Measurements from ENCODE around the gene ADAM10.
A peak's percentile ranks its signal among the peaks of the same experiment; 100 is the strongest.

ADAM10 gene

DNA sequence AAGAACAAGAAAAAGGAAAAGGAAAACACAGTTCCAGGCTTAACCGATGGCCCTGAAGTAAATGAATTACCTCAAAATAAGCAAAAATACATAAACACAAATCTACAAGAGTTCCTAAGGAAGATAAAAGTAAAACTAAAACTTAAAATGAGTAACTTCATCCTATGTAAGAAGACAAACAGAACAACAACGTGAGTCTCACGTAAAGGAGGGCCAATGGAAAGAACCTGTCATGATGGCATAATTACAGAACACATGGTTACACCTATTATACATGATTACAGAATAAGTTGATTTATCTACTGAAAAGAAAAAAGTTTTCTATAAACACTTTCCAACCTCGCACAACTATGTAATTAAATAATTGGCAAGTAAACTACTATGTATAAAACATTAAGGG, 42.1 kb downstream of the ADAM10 start:
- DNase-seq = no peak

DNA sequence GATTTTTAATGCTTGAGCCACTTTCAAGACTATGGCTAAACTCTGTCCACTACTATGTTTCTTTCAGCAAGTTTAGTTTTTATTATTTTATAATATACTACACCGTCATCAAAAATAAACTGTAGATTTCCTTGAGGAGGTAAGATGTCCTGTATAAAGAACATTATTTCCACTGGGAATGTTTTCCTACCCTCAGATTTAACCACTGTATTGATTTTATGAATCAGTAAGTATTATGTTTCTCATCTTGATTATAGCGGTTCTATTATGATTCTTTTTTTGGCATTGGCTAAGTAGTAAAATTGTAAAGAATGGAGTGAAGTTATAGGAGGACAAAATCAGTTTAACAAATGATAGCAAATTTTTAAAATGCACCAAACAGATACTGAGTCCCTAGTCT, 44.4 kb downstream of the ADAM10 start:
- no peak for DNase-seq

DNA sequence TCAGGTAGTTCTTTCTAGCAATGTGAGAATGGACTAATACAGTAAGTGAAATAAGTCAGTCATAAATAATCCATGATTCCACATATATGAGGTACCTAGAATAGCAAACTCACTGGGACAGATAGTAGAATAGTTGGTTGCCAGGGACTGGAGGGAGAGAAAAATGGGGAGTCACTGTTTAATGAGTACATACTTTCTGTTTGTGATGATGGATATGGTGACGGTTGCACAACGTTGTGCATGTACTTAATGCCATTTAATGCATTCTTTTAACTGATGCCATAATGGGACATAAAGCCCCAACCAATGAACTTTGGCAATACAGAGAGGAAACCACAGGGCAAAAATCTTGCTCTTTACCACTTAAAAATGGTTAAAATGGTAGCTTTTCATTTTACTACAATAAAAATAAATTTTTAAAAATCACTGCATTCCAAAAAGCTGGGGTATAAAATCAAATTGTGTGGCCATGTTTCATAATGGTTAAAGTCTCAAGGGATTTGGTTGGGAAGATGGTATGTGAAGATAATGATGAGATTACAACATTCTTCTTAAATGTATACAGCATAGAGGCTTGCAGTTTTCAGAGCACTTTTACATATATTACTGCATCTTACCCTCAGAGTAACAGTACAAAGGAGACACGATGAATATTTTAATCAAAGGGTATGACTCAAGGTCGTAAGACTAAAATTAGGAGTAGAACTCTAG, 45.2 kb downstream of the ADAM10 start:
- DNase-seq = no peak

DNA sequence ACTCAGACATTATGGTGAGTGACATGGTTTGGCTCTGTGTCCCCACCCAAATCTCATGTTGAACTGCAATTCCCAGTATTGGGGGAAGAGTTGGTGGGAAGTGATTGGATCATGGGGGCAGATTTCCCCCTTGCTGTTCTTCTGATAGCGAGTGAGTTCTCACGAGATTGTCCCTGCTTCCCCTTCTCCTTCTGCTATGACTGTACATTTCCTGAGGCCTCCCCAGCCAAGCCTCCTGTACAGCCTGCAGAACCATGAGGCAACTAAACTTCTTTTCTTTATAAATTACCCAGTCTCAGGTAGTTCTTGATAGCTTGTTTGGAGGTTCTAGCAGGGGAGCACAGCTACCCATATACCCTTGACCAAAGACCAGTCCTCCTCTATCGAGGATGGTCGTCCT, 45.9 kb downstream of the ADAM10 start:
- DNase-seq = peak; percentile 38

DNA sequence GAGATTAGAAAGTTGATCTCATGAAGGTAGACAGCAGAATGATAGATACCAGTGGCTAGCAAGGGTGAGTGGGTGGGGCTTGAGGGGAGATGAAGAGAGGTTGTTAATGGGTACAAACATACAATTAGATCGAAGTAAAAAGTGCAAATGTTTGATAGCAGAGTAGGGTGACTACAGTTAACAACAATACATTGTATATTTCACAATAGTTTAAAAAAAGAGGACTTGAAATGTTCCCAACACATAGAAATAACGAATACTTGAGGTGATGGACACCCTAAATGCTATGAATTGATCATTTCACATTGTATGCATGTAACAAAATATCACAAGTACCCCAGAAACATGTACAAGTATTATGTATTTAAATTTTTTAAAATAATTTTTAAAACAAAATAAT, 47.3 kb downstream of the ADAM10 start:
- no peak for DNase-seq

DNA sequence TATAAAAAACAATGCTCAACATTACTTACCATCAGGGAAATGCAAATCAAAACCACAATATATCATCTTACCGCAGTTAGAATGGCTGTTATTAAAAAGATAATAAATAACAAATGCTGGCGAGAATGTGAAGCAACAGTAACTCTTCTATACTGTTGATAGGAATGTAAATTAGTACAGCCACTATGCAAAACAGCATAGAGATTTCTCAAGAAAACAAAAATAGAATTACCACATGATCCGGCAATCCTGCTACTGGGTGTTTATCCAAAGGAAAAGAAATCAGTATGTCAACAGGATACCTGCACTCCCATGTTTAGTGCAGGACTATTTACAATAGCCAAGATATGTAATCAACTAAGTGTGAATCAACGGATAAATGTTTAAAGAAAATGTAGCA, 48.1 kb downstream of the ADAM10 start:
- no peak for DNase-seq

DNA sequence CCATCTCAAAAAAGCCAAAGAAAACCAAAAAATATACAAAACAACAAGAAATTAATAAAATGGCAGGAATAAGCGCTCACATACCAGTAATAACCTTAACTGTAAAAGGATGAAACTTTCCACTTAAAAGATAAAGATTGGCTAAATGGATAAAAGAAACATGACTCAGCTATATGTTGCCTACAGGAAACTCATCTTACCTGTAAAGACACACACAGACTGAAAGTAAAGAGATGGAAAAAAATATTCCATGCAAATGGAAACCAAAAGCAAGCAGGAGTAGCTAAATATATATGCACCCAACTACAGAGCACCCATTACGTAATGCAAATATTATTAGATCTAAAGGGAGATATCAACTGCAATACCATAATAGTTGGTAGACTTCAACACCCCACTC, 49.7 kb downstream of the ADAM10 start:
- DNase-seq = peak; percentile 34

DNA sequence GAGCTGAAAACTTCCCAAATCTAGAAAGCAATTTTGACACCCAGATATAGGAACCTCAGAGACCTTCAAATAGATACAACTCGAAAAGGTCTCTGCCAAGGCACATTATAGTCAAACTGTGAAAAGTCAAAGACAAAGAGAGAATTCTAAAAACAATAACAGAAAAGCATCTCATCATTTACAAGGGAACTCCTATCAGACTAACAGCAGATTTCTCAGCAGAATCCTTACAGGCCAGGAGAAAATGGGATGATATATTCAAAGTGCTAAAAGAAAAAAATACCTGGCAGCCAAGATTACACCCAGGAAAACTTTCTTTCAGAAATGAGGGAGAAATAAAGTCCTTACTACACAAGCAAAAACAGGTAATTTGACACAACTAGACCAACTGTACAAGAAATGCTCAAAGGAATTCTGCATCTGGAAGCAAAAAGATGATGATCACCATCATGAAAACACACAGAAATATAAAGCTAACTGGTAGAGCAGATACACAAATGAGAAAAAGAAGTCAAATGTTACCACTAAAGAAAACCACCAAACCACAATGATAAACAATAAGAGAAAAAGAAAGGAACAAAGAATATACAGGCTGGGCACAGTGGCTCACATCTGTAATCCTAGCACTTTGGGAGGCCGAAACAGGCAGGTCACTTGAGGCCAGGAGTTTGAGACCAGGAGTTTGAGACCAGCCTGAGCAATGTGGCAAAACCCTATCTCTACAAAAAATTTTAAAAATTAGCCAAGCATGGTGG, 50.4 kb downstream of the ADAM10 start:
- peak; percentile 39 for DNase-seq

DNA sequence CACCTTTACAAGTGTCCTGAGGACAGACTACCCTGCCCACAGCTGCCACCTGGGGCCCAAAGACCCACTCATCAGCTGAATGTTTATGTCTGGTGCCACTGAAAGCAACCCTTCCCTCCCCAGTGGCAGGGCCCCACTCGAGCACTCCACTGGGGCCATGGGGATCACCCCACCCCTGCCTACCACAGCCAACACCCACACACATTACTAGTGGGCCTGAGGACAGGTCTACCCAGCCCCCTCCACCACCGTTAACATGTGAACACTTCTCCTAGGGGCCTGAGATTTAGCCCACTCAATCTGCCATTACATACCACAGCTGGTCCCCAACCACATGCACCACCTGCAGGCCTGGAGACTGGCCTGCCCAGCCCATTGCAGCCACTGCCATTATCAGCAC, 52.3 kb downstream of the ADAM10 start:
- no peak for DNase-seq

DNA sequence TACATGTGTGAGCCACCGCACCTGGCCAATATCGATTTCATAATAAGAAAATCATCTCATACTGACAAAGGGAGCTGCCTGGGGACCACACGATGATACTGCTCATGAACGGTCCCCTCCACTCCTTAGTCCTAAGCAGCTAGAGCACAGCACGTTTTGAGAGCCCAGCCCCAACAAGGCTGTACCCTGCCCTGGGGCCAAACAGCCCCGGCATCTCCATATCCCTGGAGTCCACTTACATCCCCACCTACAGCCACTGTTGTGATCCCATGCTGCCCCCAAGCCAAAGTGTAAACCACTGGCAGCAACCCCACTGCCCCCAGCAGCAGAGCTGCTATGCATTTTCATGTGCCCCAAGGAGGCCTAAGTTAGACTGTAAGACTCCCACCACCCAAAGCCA, 52.8 kb downstream of the ADAM10 start:
- no peak for DNase-seq

DNA sequence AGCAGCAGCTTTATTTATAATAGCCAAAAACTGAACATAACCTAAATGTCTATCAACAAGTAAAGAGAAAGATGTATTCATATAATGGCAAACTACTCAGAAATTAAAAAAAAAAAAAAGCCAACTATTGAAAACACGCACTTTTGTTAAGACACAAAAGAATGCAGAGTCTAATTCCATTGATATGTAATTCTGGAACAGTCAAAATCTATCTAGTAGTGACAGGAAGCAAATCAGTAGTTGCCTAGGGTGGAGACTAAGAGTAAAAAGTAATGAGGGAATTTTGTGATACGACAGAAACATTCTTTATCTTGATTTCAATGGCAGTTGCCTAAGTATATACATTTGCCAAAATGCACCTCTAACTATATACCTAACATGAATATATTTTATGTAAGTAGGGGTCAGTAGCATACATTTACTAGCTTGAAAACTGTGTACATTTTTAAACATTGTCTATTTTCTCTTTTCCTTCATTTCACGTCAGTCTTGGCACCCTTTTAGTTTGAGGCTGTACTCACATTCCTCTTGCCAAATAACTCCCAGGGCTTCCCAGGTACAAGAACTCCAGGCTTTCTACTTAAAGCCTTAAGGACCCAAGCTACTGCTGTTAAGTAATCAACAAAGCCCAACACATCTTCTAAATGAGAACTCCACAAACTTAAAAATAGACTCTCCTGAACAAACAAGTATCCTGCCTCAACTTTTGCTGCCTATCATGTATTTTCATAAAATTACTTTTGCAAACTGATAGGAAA, 54.7 kb downstream of the ADAM10 start:
- no peak for DNase-seq

DNA sequence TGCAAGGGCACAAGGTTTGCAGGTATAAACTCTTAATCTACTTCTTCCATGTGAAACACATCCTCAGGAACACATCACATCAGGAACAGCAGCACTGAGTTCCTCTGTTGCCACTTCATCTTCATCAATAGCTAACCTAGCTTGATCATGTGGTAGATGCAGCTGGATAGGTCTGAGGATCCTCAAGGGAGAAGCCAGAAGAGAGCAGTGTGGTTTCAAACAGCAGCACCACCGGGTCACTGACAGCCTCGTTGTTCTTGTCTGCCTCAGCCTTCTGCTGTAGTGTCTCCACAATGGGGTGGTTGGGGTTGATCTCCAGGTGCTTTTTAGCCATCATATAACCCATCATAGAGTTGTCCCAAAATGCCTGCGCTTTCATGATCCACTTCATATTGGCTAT, 58.8 kb downstream of the ADAM10 start:
- DNase-seq = no peak

DNA sequence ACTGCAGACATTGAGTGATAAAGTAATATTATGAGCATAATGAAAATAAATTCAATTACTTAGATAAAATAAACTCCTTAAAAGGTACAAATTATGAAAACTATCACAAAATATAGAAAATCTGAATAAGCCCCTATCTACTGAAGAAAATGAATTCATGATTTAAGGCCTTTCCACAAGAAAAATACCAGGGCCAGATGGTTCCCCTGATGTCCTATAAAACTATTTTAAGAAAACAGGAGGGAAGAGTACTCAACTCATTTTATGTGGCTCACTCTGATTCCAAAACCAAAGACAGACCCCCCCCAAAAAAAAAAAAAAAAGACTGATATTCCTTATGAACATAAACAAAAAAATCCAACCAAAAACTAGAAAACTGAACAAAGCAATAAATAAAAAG, 59.9 kb downstream of the ADAM10 start:
- DNase-seq = no peak

DNA sequence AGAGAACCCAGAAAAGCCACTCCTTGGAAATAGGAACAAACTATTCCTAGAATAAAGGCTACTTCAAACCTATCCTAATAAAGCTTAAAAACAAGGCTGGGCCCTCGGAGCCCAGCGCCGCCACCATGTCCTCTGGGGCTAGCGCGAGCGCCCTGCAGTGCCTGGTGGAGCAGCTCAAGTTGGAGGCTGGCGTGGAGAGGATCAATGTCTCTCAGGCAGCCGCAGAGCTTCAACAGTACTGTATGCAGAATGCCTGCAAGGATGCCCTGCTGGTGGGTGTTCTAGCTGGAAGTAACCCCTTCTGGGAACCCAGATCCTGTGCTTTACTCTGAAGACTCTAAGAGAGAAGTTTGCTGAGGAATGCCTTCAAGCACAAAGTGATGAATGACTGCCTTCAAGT, 63.2 kb downstream of the ADAM10 start:
- DNase-seq = no peak

DNA sequence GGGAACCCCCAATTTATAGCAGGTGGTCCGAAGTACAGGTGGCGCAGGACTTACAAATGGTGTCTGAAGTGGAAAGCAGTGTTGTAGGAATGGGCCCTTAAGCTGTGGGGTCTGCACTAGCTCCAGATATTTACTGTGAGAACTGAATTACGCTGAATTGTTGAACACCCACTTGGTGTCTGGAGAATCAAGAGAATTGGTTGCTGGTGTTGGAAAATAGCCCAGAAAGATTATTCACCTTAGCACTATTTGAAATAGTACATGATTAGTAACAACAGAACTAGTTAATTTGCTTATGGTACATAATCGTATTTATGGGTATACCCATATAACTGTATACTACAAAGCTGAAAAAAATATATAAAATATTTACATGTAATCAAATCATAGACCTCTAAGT, 64.8 kb downstream of the ADAM10 start:
- DNase-seq = no peak

DNA sequence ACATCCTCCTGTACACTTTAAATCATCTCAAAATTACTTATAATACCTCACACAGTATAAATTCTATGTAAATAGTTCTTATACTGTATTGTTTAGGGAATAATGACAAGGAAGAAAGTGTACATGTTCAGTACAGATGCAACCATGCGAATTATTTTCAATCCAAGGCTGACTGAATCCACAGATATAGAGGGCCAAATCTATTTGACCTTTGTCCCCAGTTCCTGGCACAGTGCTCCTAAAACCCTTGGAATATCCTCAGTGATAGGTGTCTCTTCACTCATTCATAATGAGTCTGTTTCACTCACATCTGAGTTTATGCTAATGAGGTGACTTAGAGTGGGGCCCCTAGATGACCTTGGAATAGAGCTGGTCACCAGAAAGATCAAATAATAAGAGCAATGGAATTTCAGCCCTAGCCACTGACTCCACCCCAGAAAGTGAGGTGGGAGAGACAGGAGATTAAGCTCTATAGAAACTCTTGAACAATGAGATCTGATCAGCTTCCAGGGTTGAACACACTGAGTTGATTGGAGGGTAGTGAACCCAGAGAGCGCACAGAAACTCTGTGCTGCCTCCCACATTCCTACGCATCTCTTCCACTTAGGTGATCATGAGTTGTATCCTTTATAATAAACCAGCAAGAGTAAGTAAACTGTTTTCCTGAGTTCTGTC, 65.3 kb downstream of the ADAM10 start:
- DNase-seq = no peak

DNA sequence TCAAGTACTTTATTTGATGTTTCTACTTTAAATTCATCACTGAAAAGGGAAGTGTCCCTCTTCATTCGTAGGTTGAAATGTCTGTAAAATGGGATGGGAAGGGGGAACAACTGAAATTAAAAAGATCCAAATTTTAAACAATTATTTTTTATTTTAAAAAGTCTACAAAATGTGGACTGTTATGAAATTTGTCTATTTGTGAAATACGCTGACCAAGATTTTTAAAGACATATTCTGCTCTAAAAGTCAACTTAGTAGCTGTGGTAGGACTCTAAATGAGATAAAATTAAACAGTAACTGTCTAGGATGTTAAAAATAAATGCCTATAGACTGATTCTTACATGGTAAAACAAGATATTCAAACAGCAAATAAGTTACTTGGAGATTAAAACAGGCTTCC, 67.3 kb downstream of the ADAM10 start:
- no peak for DNase-seq

DNA sequence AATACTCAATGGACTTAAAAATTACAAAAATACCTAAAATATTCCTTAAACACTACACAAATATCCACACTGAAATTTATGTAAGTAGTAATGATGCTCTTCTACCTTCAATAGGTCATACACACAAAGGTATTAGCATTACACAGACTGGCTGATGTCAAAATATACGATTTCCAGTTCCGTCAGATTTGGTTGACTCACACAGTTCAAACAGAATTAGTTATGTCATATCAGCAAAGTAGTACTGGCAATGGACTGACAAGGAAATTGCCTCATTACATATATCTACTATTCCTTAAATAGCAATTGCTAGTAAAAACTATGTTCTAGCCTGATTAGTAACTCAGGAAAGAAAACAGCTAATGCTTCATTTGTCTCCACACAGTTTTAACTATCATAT, 70.8 kb downstream of the ADAM10 start:
- no peak for DNase-seq

DNA sequence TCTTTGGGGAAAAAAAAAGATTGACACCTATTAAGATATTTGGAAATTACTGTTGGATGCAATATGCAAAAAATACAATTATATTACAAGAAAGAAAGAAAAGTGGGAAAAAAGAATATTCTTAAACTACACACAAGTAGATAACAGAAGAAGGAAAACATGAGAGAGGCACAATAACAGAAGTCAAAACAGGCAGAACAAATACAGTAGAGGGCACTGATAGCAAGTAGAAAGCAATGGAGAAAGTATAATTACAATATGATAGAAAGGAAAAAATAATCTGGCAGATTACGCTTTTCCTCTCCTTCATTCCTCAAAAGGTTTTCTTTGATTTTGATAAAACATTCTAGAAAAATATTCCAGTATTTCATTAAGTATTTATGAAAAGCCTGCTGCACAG, 72.1 kb downstream of the ADAM10 start:
- DNase-seq = no peak

DNA sequence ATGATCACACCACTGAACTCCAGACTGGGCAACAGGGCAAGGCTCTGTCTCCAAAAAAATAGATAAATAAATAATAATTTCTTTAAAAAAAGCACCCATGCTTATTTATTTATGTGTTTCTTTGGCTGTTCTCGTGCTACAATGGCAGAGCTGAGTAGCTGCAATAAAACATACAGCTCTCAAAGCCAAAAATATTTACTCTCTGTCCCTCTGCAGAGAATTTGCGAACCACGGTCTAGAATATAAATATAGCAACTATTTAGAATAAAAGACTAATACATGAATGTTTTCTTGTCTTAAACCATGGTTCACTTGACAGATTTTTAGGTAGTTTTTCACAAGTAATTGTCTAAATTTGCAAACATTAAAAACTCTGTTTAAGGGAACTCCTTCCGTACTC, 72.7 kb downstream of the ADAM10 start:
- DNase-seq = no peak

DNA sequence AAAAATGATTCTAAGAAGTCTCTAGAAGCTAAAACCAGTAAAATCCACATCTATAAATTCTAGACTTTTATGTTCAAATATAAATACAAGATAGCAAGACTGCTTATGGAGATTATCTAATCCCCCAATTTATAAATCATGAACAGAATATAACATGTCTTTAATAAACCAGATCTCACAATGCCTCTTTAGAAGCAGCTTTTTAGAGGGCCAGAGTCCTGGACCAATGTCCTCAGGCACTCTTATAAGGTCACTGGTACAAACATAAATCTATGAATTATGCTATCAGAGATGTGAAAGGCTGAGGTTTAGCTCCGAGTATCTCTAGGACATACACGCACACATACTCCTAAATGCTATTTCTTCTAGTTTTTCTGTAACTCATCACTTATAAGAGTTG, 78.3 kb downstream of the ADAM10 start:
- DNase-seq = no peak

DNA sequence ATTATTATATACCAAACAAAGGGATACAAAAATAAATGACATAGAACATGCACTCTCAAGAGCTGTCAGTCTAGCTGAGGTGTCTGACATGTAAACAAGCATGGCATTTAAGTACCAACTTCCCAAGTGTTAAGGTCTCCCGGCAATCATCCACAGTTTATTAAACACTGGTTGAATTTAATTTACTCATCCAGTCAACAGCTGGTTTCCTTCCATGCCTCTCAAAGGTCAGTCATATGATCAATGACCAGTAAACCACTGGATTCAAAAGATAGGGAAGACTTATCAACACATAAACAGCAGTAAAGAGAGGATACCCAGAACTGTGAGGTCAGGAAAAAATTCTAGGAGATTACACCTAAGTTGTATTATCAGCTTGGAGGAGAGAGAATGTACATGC, 80.4 kb downstream of the ADAM10 start:
- no peak for DNase-seq

DNA sequence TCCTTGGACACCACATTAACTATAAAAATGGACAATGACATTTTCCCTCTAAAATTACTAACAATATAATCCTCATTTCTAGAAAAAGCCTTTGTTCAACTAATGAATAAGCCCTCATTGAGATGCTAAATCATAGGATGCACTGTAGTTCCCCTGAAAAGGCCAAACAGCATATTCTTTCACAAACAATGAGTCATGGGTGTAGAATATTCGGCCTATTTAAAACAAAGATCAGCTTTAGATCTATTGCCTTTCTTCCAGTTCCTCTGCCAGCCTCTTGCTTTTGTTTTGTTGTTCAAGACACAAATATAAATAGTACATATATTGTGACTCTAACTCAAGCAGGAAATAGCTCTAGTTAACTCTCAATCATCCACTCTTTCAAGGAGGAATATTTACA, 82.5 kb downstream of the ADAM10 start:
- no peak for DNase-seq

DNA sequence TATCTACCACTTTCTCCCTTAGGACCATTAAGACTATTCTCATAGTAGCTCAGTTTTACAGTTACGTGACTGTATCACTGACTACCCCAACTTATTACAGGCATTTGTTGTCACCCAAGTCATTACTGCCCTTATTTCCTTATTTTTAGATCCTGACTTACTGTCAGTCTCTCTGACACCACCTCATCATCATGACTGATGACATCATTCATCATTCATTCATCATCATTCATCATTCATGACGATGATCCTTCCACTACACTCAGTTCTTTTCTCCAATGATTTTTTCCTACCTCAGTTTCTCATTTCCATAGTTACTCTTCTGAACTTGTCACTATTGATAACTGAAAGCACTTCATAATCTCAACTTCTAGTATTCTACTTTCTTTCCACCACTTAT, 83.8 kb downstream of the ADAM10 start:
- no peak for DNase-seq
